HUES6 (cell line): ENCODE measurements around the gene CX3CL1.
"Not testable (repeated sequence)": the region's sequence is repeated elsewhere in the genome, so short reads cannot be mapped to it uniquely, and the experiment has no call there.

Experiments used
- H3K27ac ChIP-seq: 2 replicates; pipeline ENCODE4 v1.7.0; 2013; ENCODE audit warnings: low read depth, mild to moderate bottlenecking, low read length, inconsistent platforms
- H3K27me3 ChIP-seq: 2 replicates; pipeline ENCODE4 v1.6.1; 2013; ENCODE audit warnings: low read length; ENCODE audit not compliant: control insufficient read depth, insufficient read depth
- H3K36me3 ChIP-seq: 2 replicates; pipeline ENCODE4 v1.6.1; 2013; ENCODE audit warnings: low read length; ENCODE audit not compliant: control insufficient read depth, insufficient read depth
- H3K4me1 ChIP-seq: 2 replicates; pipeline ENCODE4 v1.6.1; 2013; ENCODE audit warnings: low read length; ENCODE audit not compliant: control insufficient read depth, insufficient read depth
- H3K4me3 ChIP-seq: 2 replicates; pipeline ENCODE4 v1.5.1; 2013; ENCODE audit warnings: low read depth, low read length
- H3K9ac ChIP-seq: one replicate; pipeline ENCODE4 v1.6.1; 2013; ENCODE audit warnings: mild to moderate bottlenecking, low read length
- H3K9me3 ChIP-seq: 2 replicates; pipeline ENCODE4 v1.6.1; 2013; ENCODE audit warnings: low read depth, low read length; ENCODE audit not compliant: control insufficient read depth, insufficient read depth

The CX3CL1 gene

GRCh38 chr16:57344094-57344493, 28.2 kb upstream of the CX3CL1 start:
- H3K9me3 ChIP-seq, H3K27me3 ChIP-seq, H3K27ac ChIP-seq, H3K4me3 ChIP-seq, H3K9ac ChIP-seq, H3K36me3 ChIP-seq, H3K4me1 ChIP-seq: not testable (repeated sequence)

- Histone ChIP-seq H3K4me1 (no peaks in the 10 kb centered on the region), H3K36me3 (no peaks in the 10 kb centered on the region), H3K9ac (no peak overlapping the region), H3K27me3 (peaks cover 7% of the 10 kb centered on the region; the same call in 1 of the 2 replicates), H3K27ac (no peak overlapping the region), H3K9me3 (no peaks in the 10 kb centered on the region), H3K4me3 (no peak overlapping the region)
Observed at GRCh38 chr16:57345021-57345420, 27.3 kb upstream of the CX3CL1 start.

- Histone ChIP-seq H3K4me1 (no peaks in the 10 kb centered on the region), H3K27ac (no peak overlapping the region), H3K36me3 (no peaks in the 10 kb centered on the region), H3K9ac (no peak overlapping the region), H3K4me3 (no peak overlapping the region), H3K9me3 (no peaks in the 10 kb centered on the region), H3K27me3 (peaks cover 7% of the 10 kb centered on the region; the same call in 1 of the 2 replicates)
Observed at GRCh38 chr16:57345666-57346204, 26.6 kb upstream of the CX3CL1 start.

- no peaks in the 10 kb centered on the region for H3K4me1 ChIP-seq
- no peaks in the 10 kb centered on the region for H3K9me3 ChIP-seq
- H3K4me3 ChIP-seq = no peak overlapping the region
- H3K9ac ChIP-seq = no peak overlapping the region
- peaks cover 7% of the 10 kb centered on the region; the same call in 1 of the 2 replicates for H3K27me3 ChIP-seq
- no peaks in the 10 kb centered on the region for H3K36me3 ChIP-seq
- H3K27ac ChIP-seq = no peak overlapping the region
Observed at GRCh38 chr16:57347858-57348257, 24.4 kb upstream of the CX3CL1 start.

DNA sequence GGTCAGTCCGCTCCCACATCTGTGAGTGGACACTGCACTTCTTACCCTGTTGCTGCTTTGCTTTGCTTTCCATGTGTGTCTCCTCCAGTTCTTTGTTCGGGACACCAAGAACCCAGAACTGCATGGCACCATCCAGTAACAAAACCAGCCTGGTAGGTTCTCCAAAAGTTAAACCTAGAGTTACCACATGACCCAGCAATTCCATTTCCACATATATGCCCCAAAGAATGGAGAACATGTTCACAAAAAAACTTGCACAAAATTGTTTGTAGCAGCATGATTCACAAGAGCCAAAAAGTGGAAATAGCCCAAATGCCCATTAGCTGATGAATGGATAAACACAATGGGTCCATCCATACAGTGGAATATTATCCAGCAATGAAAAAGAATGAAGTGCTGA, 24.0 kb upstream of the CX3CL1 start:
- Histone ChIP-seq H3K4me3 (no peak overlapping the region), H3K27me3 (peaks cover 7% of the 10 kb centered on the region; the same call in 1 of the 2 replicates), H3K9me3 (no peaks in the 10 kb centered on the region), H3K9ac (no peak overlapping the region), H3K27ac (no peak overlapping the region), H3K4me1 (no peaks in the 10 kb centered on the region), H3K36me3 (no peaks in the 10 kb centered on the region)

DNA sequence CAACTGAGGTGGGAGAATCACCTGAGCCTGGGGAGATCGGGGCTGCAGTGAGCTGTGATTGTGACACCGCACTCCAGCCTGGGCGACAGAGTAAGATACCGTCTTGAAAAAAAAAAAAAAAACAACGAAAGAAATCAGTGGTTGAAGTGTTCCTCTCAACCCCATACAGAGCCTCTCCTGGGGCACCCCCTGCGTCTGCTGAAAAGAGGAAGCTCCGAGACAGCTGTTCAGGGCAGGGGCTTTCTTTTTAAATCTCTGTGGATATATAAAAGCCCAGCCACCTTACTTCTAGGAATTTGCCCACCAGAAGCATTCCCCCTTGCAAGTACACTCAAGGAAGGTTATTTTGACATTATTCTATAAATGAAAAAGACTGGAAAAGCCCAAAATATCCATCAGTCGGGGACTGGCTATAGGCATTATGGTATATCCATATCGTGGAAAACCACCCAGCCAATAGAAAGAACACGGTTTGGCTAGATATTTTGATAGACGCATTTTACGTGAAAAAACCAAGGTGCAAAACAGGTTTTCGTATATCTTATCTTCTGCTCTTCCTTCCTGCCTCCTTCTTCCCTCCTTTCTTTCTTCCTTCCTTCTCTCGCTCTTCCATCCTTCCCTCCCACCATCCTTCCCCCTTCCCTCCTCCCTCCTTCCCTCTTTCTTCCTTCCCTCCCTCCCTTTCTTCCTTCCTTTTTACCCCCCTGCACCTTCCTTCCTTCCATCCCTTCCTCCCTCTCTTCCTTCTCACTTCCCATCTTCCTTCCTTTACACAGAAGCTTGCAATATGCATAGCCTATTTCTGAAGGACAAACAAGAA, 22.9 kb upstream of the CX3CL1 start:
- H3K9me3 ChIP-seq = no peaks in the 10 kb centered on the region
- no peaks in the 10 kb centered on the region for H3K36me3 ChIP-seq
- H3K9ac ChIP-seq = no peak overlapping the region
- H3K4me1 ChIP-seq = no peaks in the 10 kb centered on the region
- no peak overlapping the region for H3K27ac ChIP-seq
- no peak overlapping the region for H3K4me3 ChIP-seq
- peaks cover 7% of the 10 kb centered on the region; the same call in 1 of the 2 replicates for H3K27me3 ChIP-seq

DNA sequence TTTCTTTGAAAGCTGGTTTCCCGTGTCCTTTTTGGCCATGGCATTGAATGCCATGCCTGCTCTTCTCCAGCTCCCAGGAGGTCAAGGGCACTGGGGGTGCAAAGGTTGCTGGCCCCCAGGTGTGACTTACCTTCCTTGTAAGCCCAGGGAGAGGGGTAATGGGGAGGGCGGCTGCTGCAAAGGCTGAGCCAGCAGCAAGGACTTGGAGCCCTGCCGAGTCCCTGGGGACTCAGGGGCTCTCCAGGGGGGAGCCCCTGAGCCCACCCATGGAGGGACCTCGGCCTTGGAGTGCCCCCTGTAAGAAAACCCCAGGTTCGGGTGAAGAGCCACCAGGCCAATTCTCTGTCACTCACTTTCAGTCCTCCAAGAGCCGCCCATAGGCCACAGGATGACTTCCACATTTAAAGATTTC, 19.6 kb upstream of the CX3CL1 start:
- peaks cover 7% of the 10 kb centered on the region; the same call in 1 of the 2 replicates for H3K27me3 ChIP-seq
- no peaks in the 10 kb centered on the region for H3K9me3 ChIP-seq
- H3K36me3 ChIP-seq = no peaks in the 10 kb centered on the region
- H3K9ac ChIP-seq = no peak overlapping the region
- no peaks in the 10 kb centered on the region for H3K4me1 ChIP-seq
- H3K4me3 ChIP-seq = no peak overlapping the region
- no peak overlapping the region for H3K27ac ChIP-seq

DNA sequence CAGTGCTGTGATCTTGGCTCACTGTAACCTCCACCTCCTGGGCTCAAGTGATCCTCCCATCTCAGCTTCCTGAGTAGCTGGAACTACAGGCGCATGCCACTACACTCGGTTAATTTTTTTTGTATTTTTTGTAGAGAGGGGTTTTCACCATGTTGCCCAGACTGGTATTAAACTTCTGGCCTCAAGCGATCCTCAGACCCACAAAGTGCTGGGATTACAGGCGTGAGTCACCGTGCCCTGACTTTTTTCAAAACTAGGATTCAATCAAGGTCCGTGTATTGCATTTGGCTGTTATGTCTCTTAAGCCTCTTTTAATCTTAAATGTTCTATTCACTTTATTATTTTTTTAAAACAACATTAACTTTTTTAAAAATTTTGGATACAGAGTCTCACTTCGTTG, 18.0 kb upstream of the CX3CL1 start:
- H3K9me3 ChIP-seq = no peaks in the 10 kb centered on the region
- no peaks in the 10 kb centered on the region for H3K36me3 ChIP-seq
- peaks cover 7% of the 10 kb centered on the region; the same call in 1 of the 2 replicates for H3K27me3 ChIP-seq
- no peak overlapping the region for H3K9ac ChIP-seq
- H3K4me3 ChIP-seq = no peak overlapping the region
- peaks cover 3% of the 10 kb centered on the region; the same call in 1 of the 2 replicates for H3K4me1 ChIP-seq
- H3K27ac ChIP-seq = no peak overlapping the region

DNA sequence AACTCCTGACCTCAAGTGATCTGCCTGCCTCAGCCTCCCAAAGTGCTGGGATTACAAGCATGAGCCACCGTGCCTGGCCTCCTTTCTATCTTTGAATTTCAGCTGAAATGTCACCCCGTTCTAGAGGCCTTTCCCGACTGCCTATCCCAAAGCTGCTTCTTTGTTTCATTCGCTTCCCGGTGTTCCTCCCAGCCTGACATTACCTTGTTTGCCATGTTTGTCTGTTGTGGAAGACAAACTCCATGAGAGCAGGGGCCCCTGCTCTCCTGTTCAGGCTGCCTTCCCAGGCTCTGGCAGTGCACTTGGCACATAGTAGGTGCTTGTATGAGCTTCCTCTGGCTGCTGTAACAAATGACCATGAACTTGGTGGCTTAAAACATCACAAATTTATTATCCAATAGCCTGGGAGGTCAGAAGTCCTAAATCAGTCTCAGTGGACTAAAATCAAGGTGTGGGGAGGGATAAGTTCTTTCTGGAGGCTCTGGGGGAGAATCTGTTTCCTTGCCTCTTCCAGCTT, 16.3 kb upstream of the CX3CL1 start:
- no peak overlapping the region for H3K9ac ChIP-seq
- no peaks in the 10 kb centered on the region for H3K27me3 ChIP-seq
- peaks cover 3% of the 10 kb centered on the region; the same call in 1 of the 2 replicates for H3K4me1 ChIP-seq
- no peaks in the 10 kb centered on the region for H3K36me3 ChIP-seq
- no peak overlapping the region for H3K27ac ChIP-seq
- no peaks in the 10 kb centered on the region for H3K9me3 ChIP-seq
- H3K4me3 ChIP-seq = no peak overlapping the region

GRCh38 chr16:57356547-57356946, 15.7 kb upstream of the CX3CL1 start:
- Histone ChIP-seq H3K27ac (no peak overlapping the region), H3K4me3 (no peak overlapping the region), H3K36me3 (no peaks in the 10 kb centered on the region), H3K9ac (no peak overlapping the region), H3K9me3 (no peaks in the 10 kb centered on the region), H3K27me3 (no peaks in the 10 kb centered on the region), H3K4me1 (peaks cover 3% of the 10 kb centered on the region; the same call in 1 of the 2 replicates)
